ENCODE measurements around the gene GPN2.

The GPN2 gene

GRCh38 chr1:26889551-26890466 is at the start of gene GPN2:
GPN2 (minus strand) TSS chr1:26890283; CDS start chr1:26890096, 187 bp downstream.
- DNase-seq, result peak; percentile 13 to 85 (median 68)

GRCh38 chr1:26938659-26939025 is 48.6 kb upstream of the GPN2 start:
- DNase-seq, result no peak

- no peak for DNase-seq
These were observed 48.0 kb upstream of the GPN2 start for GRCh38 chr1:26938004-26938658.

- no peak for DNase-seq
These were observed 46.7 kb upstream of the GPN2 start for GRCh38 chr1:26936823-26937222.

- no peak for DNase-seq
These were observed 42.4 kb upstream of the GPN2 start for GRCh38 chr1:26932531-26932930.

GRCh38 chr1:26923711-26924110 is 33.6 kb upstream of the GPN2 start:
- DNase-seq, result no peak

- DNase-seq, result no peak
These were observed 32.8 kb upstream of the GPN2 start for GRCh38 chr1:26922901-26923300.

GRCh38 chr1:26922431-26922729 is 32.3 kb upstream of the GPN2 start:
- DNase-seq, result no peak

GRCh38 chr1:26921540-26922430 is 31.7 kb upstream of the GPN2 start, which contains the start of gene NUDC:
NUDC (plus strand) TSS chr1:26921743; CDS start chr1:26921849, 106 bp downstream.
- DNase-seq, result peak; percentile 78 to 99 (median 97)

- no peak for DNase-seq
These were observed 31.1 kb upstream of the GPN2 start for GRCh38 chr1:26921126-26921539.

GRCh38 chr1:26915204-26915842 is 25.2 kb upstream of the GPN2 start:
- no peak for DNase-seq

GRCh38 chr1:26913754-26914619 is 23.9 kb upstream of the GPN2 start, which contains the start of gene NR0B2:
NR0B2 (minus strand) TSS chr1:26913975; CDS start chr1:26913940, 35 bp downstream.
- no peak for DNase-seq

GRCh38 chr1:26913389-26913753 is 23.3 kb upstream of the GPN2 start:
- no peak for DNase-seq

GRCh38 chr1:26912147-26912490 is 22.0 kb upstream of the GPN2 start:
- DNase-seq, result no peak

GRCh38 chr1:26911399-26912146 is 21.5 kb upstream of the GPN2 start:
- no peak for DNase-seq

GRCh38 chr1:26910343-26911160 is 20.5 kb upstream of the GPN2 start:
- no peak for DNase-seq

- peak in 1 of 51 donors; percentile 44 for DNase-seq
These were observed 19.9 kb upstream of the GPN2 start for GRCh38 chr1:26909951-26910342.

- DNase-seq, result no peak
These were observed 17.2 kb upstream of the GPN2 start for GRCh38 chr1:26907071-26907917.

Data from hypothalamus (tissue), 51 donors.